CD4-positive, alpha-beta T cell (primary cell): ENCODE measurements around the gene ZNF438. TPM values are rescaled to one million over a fixed set of nuclear protein-coding genes. Genes with fewer than 3 reads are reported as not detected.

ENCODE experiments used
- ATAC-seq: fragments of 200-7000 bp; cut with Tn5 transposase; one replicate; pipeline ENCODE4 v1.10.0; 2022; ENCODE audit warnings: mild to moderate bottlenecking; ENCODE audit not compliant: poor library complexity
- CTCF ChIA-PET: fragments of 350-600 bp; sonication (Branson Sonifier 250); formaldehyde crosslinking; loops from one replicate; lab custom pipeline; 2021; ENCODE audit warnings: antibody characterized with exemption, inconsistent platforms; lab: Charles Lee
- POLR2A ChIA-PET: fragments of 350-600 bp; sonication (Branson Sonifier 250); formaldehyde crosslinking; loops from one replicate; lab custom pipeline; 2021; ENCODE audit warnings: antibody characterized with exemption, inconsistent platforms; lab: Charles Lee
- DNase-seq, 14 experiments: peaks; one replicate each; pipeline ENCODE4 v3.0.0-alpha.2; 2013 to 2020; ENCODE audit warnings: mixed read lengths in 2 of 14
- H3K27ac ChIP-seq, 2 donors: one replicate each; pipeline versions ENCODE4 v1.5.1 to v1.7.0; 2013; ENCODE audit warnings: low read length in 2 of 2, low read depth in 1 of 2, mild to moderate bottlenecking in 1 of 2
- H3K27me3 ChIP-seq, 2 experiments: 1 replicate in 1 of 2; 2 replicates in 1 of 2; pipeline versions ENCODE4 v1.6.1 to v1.7.0; 2013; ENCODE audit warnings: low read length in 2 of 2, control low read depth in 1 of 2, mild to moderate bottlenecking in 1 of 2, moderate library complexity in 1 of 2; ENCODE audit not compliant: insufficient read depth in 2 of 2, control insufficient read depth in 1 of 2
- H3K36me3 ChIP-seq: one replicate; pipeline ENCODE4 v1.6.1; 2013; ENCODE audit warnings: low read length, control low read depth; ENCODE audit not compliant: insufficient read depth
- H3K4me1 ChIP-seq: one replicate; pipeline ENCODE4 v1.6.1; 2013; ENCODE audit warnings: low read length, control low read depth; ENCODE audit not compliant: insufficient read depth
- H3K4me3 ChIP-seq: one replicate; pipeline ENCODE4 v1.5.1; 2013; ENCODE audit warnings: mild to moderate bottlenecking, low read length, moderate library complexity
- H3K9me3 ChIP-seq, 2 experiments: 1 replicate in 1 of 2; 2 replicates in 1 of 2; pipeline versions ENCODE4 v1.6.1 to v1.7.0; 2013; ENCODE audit warnings: low read length in 2 of 2, mild to moderate bottlenecking in 2 of 2, control low read depth in 1 of 2, moderate library complexity in 1 of 2; ENCODE audit not compliant: control insufficient read depth in 1 of 2, insufficient read depth in 1 of 2
- H3K27ac Mint-ChIP-seq: one replicate; pipeline ENCODE4 v1.8.0; 2020; ENCODE audit warnings: mixed read lengths
- H3K27me3 Mint-ChIP-seq: one replicate; pipeline ENCODE4 v1.8.0; 2021; ENCODE audit warnings: mixed read lengths
- H3K36me3 Mint-ChIP-seq: one replicate; pipeline ENCODE4 v1.8.0; 2021; ENCODE audit warnings: low read depth, mixed read lengths
- H3K4me1 Mint-ChIP-seq: one replicate; pipeline ENCODE4 v1.8.0; 2021; ENCODE audit warnings: low read depth, mixed read lengths
- H3K4me3 Mint-ChIP-seq: one replicate; pipeline ENCODE4 v1.8.0; 2020; ENCODE audit warnings: mild to moderate bottlenecking, mixed read lengths
- H3K9me3 Mint-ChIP-seq: one replicate; pipeline ENCODE4 v1.8.0; 2020; ENCODE audit warnings: mixed read lengths
- CTCF ChIP-seq: fragments of 200-600 bp; IDR thresholded peaks from one replicate; pipeline ENCODE4 v1.8.0; 2022; ENCODE audit warnings: antibody characterized with exemption, mild to moderate bottlenecking
- intact Hi-C, 2 experiments: fragments of 100-400 bp; cut with DNase I in 1 of 2; cut with micrococcal nuclease in 1 of 2; formaldehyde crosslinking; loops; one replicate each; pipeline versions ENCODE4 v1.15.1 to v1.9.0; 2023 to 2025; cut with DNase I, micrococcal nuclease
- total RNA-seq, 174 experiments: library from RNA in 2 of 174; stranded (reverse) in 2 of 174; gene quantifications; one replicate each; pipeline ENCODE4 v1.2.3 and lab custom pipeline; 2021 to 2026

ZNF438 gene
- total RNA-seq, 2 experiments from 2014 or later, result 1.9 to 2.0 TPM

GRCh38 chr10:30861221-30861620 is 170.4 kb downstream of the ZNF438 start:
- Mint-ChIP-seq H3K27me3 (no peaks in the 10 kb centered on the region), H3K36me3 (no peaks in the 10 kb centered on the region), H3K4me1 (no peaks in the 10 kb centered on the region), H3K9me3 (no peaks in the 10 kb centered on the region), H3K4me3 (no peak overlapping the region), H3K27ac (no peak overlapping the region)
- no peaks in the 10 kb centered on the region for H3K9me3 ChIP-seq
- H3K36me3 ChIP-seq, result no peaks in the 10 kb centered on the region
- intact Hi-C loops, result no loop called here
- H3K4me1 ChIP-seq, result no peaks in the 10 kb centered on the region
- H3K27me3 ChIP-seq, result no peaks in the 10 kb centered on the region
- DNase-seq, result no peak
- H3K4me3 ChIP-seq, result no peak overlapping the region
- ChIA-PET CTCF (no interaction called here), POLR2A (no interaction called here)
- TF ChIP-seq CTCF, result no peak
- H3K27ac ChIP-seq, result no peak overlapping the region
- ATAC-seq, result no peak

GRCh38 chr10:30858499-30858898 is 173.2 kb downstream of the ZNF438 start:
- Mint-ChIP-seq H3K9me3 (no peaks in the 10 kb centered on the region), H3K36me3 (no peaks in the 10 kb centered on the region), H3K27me3 (no peaks in the 10 kb centered on the region), H3K4me1 (peaks cover 4% of the 10 kb centered on the region), H3K4me3 (no peak overlapping the region), H3K27ac (no peak overlapping the region)
- no peak for TF ChIP-seq CTCF
- POLR2A ChIA-PET, result no interaction called here
- Histone ChIP-seq H3K36me3 (no peaks in the 10 kb centered on the region), H3K4me1 (no peaks in the 10 kb centered on the region), H3K27ac (no peak overlapping the region), H3K4me3 (no peak overlapping the region), H3K9me3 (no peaks in the 10 kb centered on the region), H3K27me3 (no peaks in the 10 kb centered on the region)
- DNase-seq (no peak), ATAC-seq (no peak)
- CTCF ChIA-PET, result no interaction called here
- intact Hi-C loops, result no loop called here

GRCh38 chr10:30857803-30858202 is 173.9 kb downstream of the ZNF438 start:
- TF ChIP-seq CTCF, result no peak
- ChIA-PET POLR2A (no interaction called here), CTCF (interaction anchor here (0.7 kb wide), 1 partner anchor 10 kb away, joined by 3 read pairs; no protein-coding TSS in a partner anchor)
- DNase-seq, result no peak
- no peaks in the 10 kb centered on the region for H3K36me3 Mint-ChIP-seq
- Histone ChIP-seq H3K9me3 (no peaks in the 10 kb centered on the region), H3K36me3 (no peaks in the 10 kb centered on the region), H3K27ac (no peak overlapping the region), H3K4me1 (no peaks in the 10 kb centered on the region), H3K27me3 (no peaks in the 10 kb centered on the region), H3K4me3 (no peak overlapping the region)
- no peaks in the 10 kb centered on the region for H3K27me3 Mint-ChIP-seq
- no peak overlapping the region for H3K4me3 Mint-ChIP-seq
- peaks cover 4% of the 10 kb centered on the region for H3K4me1 Mint-ChIP-seq
- intact Hi-C loops, result no loop called here
- ATAC-seq, result no peak
- no peak overlapping the region for H3K27ac Mint-ChIP-seq
- H3K9me3 Mint-ChIP-seq, result no peaks in the 10 kb centered on the region
